Hepatic stellate cell (primary cell): ENCODE data around the gene ZNF750.

Experiments used
- DNase-seq: peaks from one replicate; pipeline ENCODE4 v3.0.0; 2011; ENCODE audit warnings: low spot score

Gene ZNF750

DNA sequence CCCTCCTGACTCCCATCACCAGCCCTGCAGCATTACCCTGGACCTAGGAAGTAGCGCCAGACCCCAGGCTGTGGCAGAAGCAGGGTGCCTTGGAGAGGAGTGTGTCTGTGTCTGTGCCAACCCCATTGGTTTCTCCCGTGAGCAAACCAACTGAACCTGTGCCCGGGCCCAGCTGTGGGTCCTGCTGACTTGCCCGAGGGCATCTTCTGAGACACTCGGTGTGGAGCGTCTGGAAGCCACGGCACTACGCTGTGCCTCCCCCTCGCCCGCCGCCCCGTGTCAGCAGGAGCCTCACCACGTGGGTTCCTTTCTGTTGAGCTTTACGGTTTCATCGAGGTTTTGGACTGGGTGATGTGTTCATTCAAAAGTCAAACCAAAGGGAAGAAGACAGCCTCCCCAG is 27.8 kb downstream of the ZNF750 start:
- DNase-seq: no peak

DNA sequence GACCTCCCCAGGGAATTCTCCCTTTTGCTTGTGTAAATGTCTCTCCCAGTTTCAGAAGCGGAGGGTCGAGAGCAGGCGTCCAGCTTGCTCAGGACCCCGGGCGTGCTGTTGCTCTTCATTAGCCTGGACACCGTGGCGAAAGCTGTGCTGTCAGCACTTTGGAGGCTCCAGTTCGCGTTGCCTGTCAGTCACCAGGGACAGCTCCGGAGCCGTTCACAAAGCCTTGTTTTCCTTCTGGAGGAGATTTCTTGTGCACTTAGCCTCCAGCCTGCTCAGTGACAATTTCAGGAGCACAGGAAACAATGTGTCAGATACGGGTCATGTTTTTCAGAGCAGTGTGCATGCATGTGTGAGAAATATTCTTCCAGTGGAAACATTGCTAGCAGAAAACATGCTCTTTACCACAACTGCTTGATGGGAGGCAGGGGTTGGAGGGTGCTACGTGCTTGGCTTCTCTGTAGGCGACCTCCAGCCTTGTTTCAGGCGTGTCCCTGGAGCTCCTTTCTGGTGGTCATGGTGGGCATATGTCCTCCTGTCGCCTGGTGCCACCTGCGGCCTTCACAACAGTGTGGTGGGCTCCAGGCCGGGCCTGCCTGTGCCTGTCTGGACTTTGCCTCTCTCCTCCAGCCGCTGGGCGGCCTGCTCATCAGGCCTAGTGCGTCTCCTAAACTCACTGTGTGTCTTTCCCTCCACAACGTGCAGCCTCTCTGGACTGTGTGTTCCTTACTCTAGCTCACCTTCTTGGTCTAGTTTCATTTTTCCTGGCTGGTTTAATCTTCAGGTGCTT is 29.0 kb downstream of the ZNF750 start:
- DNase-seq: no peak

DNA sequence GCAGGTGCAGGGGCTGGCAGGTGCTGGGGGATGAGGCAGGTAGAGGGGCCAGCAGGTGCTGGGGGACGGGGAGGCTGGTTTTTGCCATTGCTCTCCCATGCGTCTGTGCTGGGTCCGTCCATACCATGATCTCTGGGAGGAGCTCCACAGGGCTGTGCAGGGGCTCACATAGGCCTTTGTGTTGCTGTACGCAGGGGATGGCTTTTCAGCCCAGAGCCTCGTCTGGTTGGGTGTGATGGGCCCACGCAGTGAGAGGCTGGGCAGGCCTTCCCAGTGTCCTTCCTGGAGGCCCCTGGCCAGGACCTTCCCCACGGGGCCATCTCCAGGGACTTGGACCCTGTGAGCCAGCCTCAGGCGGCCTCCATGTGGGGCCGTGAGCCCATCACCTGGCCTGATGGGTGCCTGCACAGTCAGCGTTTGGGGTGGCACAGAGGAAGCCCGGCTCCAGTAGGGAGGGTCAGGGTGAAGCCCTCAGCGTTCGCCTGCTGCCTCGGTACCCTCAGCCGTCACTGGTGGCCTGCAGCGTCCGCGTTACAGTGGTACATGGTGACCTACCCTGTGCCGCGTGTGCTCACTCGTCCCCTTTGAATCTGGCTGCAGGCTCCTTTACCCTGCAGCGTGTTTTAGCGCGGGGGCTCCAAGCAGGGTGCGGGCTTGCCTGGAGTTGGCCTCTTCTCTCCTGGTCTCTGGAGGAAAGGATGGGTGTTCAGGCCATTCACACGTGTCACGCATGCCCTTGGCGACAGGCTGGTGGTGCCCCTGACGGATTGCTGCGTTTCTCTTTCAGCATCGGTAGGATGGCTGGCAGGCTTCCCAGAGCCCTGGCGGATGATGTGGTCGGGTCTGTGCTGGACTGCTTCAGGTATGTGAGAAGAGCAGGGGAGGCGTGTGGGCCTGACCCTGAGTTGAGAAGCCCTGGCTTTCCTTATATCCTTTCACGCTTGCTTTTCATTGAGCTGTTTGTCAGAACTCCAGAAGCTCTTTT is 30.6 kb downstream of the ZNF750 start:
- DNase-seq: no peak

DNA sequence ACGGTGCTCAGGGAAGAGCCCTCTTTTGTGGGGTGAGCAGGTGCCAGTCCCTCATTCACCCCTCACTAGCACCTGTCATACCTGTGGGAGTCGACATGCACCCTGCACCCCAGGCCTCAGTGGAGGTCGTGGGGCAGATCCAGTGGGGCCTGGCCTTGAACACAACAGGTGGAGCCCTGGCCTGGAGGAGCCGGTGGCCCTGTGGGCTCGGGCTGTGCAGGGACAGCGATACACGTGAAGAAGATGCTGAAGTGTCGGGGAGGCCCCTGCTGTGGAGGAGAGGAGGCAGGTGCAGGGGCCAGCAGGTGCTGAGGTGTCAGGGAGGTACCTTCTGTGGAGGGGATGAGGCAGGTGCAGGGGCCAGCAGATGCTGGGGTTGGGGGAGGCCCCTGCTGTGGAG is 31.8 kb downstream of the ZNF750 start:
- DNase-seq: no peak

DNA sequence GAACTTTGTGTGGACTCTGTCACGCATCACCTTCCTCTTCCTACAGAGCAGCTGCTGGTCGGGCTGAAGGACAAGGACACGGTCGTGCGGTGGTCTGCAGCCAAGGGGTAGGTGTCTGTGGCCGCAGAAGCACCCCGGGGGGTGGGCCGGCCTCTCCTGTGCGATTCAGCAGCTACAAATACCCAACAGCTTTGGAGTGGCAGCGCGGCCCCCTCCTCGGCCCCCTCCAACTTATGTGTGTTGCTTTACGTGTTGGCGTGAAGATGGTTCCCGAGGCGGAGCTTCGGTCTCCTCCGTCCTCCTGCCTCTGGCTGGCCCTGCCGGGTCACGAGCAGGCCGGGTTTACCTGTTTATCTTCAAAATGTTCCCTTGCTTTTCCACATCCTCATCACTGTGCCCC is 32.3 kb downstream of the ZNF750 start:
- no peak for DNase-seq

DNA sequence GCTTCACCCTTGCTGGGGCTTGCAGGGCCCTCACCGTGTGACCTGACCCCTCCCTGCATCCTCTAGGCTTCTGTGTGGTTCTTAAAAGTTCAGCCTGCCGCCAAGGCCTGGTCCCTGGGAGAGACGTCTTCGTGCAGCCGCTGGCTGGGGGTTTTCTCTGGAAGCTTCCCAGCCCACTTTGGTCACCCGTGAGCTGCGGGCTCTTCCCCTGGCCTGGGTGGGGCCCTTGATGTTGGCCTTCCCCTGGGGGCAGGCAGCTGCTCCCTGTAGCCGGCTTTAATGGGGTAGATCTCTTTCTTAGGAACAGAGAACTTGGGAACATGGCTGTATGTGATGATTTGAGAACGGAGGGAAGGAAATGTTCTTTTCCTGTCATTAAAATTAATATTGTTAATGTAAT is 32.7 kb downstream of the ZNF750 start:
- no peak for DNase-seq

DNA sequence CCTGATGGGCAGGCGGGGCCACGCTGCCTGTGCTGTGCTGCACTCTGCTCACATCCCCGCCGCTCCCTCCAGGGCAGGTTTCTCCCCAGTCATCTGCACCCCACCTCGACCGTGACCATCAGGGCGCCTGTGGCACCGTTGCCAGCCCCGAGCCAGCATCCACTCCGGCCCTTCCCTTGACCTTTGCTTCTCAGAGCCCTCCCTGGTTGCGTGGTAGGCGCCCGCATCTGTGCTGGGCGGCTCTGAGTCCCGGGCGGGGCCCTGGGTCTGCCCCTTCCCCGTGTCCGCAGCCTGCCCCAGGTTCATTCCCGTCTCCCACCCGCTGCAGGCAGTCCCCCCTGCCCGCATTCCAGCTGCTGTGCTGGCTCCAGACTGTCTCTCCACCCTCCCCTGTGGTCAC is 33.2 kb downstream of the ZNF750 start:
- no peak for DNase-seq

DNA sequence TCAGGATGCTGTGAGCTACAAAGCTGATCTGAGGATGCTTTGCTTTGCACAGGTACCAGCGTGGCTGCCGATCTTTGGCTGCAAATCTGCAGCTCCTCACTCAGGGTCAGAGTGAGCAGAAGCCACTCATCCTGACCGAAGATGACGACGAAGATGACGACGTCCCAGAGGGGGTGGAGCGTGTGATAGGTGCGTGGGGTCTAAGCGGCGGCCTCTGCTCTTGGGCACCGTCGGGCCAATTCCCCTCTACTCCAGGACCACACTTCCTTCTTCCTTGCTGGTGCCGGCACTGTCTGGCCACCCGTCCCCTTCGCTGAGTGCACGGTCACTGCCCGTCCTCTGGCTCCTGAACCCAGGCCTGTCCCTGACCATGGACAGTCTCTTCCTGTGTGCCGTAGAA is 34.0 kb downstream of the ZNF750 start:
- DNase-seq: no peak

DNA sequence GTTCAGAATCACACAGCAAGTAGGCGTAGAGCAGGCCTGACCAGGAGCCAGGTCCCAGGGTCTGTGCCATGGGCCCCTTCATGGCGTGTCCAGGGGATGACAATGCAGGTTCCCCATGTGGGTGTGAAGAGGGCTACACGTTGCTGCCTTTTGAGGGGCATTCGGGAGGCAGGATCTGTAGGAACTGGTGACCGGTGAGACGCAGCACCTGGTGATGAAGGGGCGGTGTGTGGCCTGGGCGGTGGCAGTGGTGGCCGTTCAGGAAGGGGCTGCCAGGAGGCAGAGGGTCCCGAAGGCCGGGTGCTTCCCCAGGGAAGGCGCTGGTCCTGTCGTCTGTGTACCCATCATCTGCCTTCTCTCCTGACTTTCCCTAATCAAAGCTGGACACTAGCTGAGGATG is 34.6 kb downstream of the ZNF750 start:
- no peak for DNase-seq

DNA sequence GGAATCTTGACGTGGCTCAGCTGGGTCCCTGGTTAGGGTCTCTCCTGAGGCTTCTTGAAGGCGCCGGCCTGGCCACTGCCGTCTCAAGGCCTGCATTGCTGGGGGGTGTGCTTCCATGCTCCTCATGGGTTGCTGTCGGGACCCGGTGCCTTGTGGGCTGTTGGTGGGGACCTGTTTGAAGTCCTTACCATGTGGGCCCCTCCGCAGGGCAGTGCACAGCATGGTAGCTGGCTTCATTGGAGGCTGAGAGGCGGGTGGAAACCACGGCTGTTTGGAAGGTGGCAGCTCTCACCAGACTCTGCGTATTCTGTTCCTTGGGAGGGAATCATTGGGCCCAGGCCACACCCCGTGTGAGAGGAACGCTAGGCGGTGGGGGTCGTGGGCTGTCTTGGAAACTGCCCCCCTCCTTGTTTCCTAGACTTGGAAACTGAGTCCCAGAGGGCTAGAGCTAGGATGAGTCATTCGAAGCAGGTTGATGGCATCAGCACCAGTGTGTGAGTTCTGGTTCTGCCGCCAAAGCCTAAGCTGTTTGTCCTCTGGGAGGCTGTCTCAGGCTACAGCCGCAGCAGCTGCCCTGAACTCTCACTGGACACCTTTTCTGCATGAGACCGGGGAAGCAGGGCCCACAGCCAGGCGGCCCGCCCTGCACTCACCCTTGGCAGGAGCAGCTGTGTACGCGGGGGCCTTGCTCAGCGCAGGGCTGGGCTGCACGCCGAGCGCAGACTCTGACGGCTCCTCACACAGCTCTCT is 35.2 kb downstream of the ZNF750 start:
- DNase-seq: no peak

DNA sequence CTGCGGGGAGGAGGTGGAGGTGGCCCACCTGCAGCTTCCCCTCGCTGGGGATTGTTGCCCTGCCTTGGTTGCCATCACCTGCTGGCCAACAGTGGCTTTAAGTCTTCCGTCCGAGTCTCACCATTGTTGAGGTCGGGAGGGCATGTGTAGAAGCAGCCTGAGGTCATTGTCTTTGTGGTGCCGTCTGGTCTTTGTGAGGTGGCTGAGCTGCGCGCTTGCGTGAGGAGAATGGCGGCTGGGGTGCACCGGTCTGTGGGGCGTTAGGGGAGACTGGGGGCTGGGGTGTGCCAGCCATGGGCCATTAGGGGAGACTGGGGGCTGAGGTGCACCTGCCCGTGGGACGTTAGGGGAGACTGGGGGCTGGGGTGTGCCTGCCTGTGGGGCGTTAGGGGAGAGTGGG is 36.2 kb downstream of the ZNF750 start:
- DNase-seq: no peak

DNA sequence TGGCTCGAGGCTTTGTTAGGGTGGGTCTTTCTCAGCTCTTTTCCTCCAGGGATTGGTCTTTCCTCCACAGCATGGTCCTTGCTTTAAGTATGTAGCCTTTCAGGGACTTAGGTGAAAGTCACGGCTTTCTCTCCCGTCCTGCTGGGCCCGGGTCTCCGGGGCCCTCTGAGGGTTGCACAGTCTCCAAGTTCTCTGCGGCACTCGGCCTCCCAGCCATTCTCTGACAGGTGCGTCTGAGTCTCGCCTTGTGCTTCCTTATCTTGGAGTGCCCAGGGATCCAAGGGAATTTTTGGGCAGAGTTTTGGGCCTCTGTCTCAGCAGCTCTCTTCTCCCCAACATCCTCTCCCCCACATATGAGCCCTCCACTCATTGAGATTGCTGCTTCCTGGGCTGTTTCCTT is 36.6 kb downstream of the ZNF750 start:
- DNase-seq: no peak

DNA sequence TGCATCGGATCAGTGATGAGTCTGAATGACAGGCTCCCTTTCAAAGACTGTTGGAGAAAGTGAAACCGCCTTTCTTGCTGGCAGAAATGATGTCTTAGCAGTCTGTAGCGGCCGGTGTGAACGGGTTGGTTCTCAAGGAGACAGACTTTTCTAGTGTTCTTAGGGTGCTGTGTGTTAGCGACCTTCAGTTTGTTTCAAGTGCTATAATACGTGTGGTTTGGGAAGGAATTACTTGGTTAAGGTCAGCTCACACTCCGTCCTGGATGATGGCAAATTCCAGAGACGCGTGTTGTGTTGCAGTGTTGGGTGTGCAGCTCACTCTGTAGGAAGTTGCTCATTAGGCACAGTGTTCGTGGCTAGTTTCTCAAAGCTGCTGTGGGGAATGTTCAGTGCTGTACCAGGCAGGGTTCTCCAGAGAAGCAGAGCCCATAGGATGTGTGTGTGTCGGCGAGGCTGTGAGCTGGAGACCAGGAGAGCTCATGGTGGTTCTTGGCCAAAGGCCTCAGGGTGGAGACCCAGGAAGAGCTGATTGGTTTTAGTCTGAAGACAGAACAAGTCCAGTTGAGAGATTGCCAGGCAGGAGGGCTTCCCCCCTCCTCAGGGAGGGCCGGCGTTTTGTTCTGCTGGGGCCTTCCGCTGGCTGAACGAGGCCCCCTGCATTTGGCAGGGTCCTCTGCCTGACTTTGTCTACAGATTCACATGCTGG is 37.6 kb downstream of the ZNF750 start:
- peak; percentile 34 for DNase-seq

DNA sequence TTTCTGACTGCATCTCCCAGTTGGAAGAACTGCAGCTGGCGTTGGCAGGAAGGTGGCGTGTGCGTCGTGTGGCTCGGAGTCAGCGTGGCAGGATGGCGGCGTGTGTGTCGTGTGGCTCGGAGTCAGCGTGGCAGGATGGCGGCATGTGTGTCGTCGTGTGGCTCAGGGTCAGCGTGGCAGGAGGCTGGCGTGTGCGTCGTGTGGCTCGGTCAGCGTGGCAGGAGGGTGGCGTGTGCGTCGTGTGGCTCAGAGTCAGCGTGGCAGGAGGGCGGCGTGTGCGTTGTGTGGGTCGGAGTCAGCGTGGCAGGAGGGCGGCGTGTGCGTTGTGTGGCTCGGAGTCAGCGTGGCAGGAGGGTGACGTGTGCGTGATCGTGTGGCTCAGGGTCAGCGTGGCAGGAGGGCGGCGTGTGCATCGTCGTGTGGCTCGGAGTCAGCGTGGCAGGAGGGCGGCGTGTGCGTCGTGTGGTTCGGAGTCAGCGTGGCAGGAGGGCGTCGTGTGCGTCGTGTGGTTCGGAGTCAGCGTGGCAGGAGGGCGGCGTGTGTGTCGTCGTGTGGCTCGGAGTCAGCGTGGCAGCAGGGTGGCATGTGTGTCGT is 38.3 kb downstream of the ZNF750 start:
- DNase-seq: no peak

DNA sequence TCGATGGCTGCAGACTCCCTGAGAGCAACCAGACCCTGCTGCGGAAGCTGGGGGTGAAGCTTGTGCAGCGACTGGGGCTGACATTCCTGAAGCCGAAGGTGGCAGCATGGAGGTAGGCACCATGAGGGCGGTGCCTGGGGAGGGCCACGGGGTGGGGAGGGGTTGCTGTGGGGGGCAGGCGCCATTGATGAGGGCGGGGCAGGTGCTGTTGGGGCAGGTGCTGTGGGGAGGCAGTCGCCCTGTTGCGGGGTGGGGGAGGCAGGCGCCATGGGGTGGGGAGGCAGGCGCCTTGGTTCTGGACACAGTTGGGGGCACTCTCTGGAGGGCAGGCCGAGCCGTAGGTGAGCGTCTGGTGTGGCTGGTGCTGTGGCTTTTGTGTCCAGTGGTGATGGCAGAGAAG is 38.9 kb downstream of the ZNF750 start:
- no peak for DNase-seq

DNA sequence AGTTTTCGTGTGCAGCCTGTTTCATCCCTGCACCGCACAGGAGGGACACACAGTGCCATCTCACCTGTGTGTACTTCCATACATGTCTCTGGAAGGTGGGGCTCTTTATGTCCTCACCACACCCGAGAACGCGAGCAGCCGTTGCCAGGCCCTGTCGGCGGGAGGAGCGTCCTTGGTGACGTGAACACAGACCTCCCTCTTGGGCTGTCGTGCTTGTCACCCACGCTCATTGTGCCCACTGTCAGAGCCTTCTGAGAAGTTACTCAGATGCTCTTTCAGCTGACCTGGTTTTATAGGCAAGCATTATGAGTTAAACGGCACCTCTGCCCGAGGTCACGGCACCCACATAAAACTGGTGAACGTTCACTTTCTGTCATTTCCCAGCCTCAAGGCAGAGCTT is 40.2 kb downstream of the ZNF750 start:
- no peak for DNase-seq

DNA sequence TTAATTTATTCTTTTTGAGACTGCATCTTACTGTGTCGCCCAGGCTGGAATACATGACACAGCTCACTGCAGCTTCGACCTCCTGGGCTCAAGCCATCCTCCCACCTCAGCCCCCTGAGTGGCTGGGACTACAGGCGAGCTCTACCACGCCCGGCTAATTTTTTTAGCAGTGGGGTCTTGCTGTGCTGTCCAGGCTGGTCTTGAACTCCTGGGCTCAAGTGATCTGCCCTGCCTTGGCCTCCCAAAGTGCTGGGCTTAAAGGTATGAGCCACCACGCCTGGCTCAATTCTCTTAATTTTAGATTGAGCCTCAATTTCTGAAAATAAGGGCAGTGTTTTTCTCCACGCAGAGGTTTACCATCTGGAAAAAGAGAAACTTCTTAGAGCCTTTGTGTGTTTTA is 41.1 kb downstream of the ZNF750 start:
- DNase-seq: no peak

DNA sequence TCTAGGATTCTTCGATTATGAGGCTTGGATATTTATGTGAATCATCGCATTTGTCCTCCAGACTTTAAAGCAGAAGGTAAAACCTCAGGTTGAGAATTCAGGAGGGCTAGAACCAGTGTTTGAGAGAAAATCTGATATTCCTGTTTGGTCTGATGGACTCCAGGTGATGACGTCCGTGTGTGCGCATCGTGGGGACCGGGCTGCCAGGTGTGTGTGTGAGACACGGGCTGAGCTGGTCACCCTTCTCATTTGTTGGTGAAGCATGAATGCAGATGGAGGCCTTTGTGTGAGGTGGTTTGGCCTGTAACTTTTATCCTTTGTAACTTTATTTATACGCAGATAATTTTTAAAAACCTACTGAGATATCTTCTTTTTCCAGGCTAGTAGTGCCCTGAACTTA is 42.8 kb downstream of the ZNF750 start:
- no peak for DNase-seq

DNA sequence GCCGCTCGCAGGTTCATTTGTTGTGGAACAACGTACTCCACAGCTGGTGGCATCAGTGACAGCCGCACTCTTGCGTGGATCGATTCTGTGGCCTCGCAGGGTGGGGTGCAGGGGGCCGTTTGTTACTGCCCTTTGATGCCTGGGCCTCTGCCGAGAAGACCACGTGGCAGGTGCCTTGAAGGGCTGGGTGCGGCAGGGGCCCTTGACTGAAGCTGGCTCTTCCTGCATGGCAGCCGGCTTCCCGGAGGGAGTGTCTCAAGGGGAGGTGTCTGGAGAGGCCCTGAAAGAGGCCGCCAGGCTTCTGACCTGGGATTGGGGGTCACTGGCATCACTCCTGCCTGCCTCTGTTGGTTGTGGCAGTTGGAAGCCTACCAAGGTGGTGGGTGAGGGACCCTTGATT is 44.2 kb downstream of the ZNF750 start:
- no peak for DNase-seq

DNA sequence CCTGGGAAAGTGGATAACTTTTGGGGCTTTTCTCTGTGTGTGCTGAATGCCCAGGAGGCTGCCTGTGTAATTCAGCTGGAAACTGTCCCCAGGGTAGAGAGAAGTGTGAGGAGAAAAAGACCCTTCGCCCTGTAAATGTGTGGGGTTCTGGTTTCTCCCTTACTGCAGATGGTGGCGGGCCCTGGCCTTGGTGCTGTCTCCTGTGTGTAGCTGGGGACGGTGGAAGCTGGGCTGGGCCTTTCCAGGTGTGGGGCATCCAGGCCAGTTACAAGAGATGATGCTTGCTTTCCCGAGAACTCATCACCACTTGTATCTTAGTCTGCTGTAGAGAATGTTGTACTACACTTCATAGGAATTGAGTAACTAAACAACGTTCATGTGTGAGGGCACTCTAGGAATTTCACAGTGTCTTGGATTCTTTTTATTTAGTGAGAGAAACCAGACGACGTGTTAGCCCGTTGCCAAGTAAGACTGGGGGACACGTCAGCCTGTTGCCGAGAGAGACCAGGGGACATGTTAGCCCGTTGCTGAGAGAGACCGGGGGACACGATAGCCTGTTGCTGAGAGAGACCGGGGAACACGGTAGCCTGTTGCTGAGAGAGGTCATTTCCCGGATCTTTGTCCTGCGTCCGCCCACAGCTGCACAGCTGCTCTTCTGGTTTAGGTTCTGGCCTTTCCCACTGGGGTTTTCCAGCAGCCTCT is 44.9 kb downstream of the ZNF750 start:
- DNase-seq: no peak
